Activated CD8-positive, alpha-beta memory T cell treated with anti-CD3 and anti-CD28 coated beads for 48 hours (primary cell): ENCODE results near the gene SLC45A2.
"Not testable (repeated sequence)": the region's sequence is repeated elsewhere in the genome, so short reads cannot be mapped to it uniquely, and the experiment has no call there.

ENCODE experiments used
- DNase-seq, 3 experiments: peaks; one replicate each; pipeline ENCODE4 v3.0.0-alpha.2; 2020; ENCODE audit warnings: low read depth in 2 of 3, low spot score in 2 of 3

The SLC45A2 gene

GRCh38 chr5:33929925-33930690 lies 54.4 kb downstream of the SLC45A2 start:
- no peak for DNase-seq

GRCh38 chr5:33928283-33928682 lies 56.2 kb downstream of the SLC45A2 start:
- no peak for DNase-seq

- no peak for DNase-seq
Observed at GRCh38 chr5:33927685-33928084, 56.8 kb downstream of the SLC45A2 start.

GRCh38 chr5:33925278-33925677 lies 59.2 kb downstream of the SLC45A2 start:
- DNase-seq, result no peak

- DNase-seq, result no peak
Observed at GRCh38 chr5:33921002-33921401, 63.5 kb downstream of the SLC45A2 start.

GRCh38 chr5:33914844-33915243 lies 69.6 kb downstream of the SLC45A2 start:
- not testable (repeated sequence) for DNase-seq

GRCh38 chr5:33906248-33906647 lies 78.2 kb downstream of the SLC45A2 start:
- DNase-seq, result not testable (repeated sequence)

- DNase-seq, result no peak
Observed at GRCh38 chr5:33905381-33905780, 79.1 kb downstream of the SLC45A2 start.

- DNase-seq, result no peak
Observed at GRCh38 chr5:33903118-33903517, 81.4 kb downstream of the SLC45A2 start.

GRCh38 chr5:33901156-33901555 lies 83.3 kb downstream of the SLC45A2 start:
- no peak for DNase-seq
